Hippocampal formation (tissue), 2 donors: ENCODE measurements around the gene PPIC.
A peak's percentile ranks its signal among the peaks of the same experiment; 100 is the strongest.

Experiments used
- DNase-seq, 2 donors: peaks; one replicate each; lab custom pipeline; 2025; lab: John Stamatoyannopoulos, UW

The PPIC gene

GRCh38 chr5:123036391-123037103 lies at the start of gene PPIC:
TSS of gene PPIC (minus strand) at chr5:123036725. CDS start at chr5:123036625, 100 bp downstream.
- peak in 1 of 2 donors; percentile 43 for DNase-seq

- DNase-seq: no peak
These were observed 49.2 kb upstream of the PPIC start for GRCh38 chr5:123085638-123086286.

GRCh38 chr5:123084730-123085605 lies 48.4 kb upstream of the PPIC start:
- DNase-seq: no peak

- DNase-seq: no peak
These were observed 46.8 kb upstream of the PPIC start for GRCh38 chr5:123083298-123083697.

GRCh38 chr5:123080215-123080614 lies 43.7 kb upstream of the PPIC start:
- no peak for DNase-seq

- no peak for DNase-seq
These were observed 39.1 kb upstream of the PPIC start for GRCh38 chr5:123075521-123076163.

- DNase-seq: no peak
These were observed 31.9 kb upstream of the PPIC start for GRCh38 chr5:123068368-123068938.

- DNase-seq: no peak
These were observed 29.5 kb upstream of the PPIC start for GRCh38 chr5:123066016-123066415.

- no peak for DNase-seq
These were observed 22.9 kb upstream of the PPIC start for GRCh38 chr5:123059455-123059854.

- no peak for DNase-seq
These were observed 14.7 kb upstream of the PPIC start for GRCh38 chr5:123051206-123051605.

- DNase-seq: no peak
These were observed 11.2 kb upstream of the PPIC start for GRCh38 chr5:123047706-123048105.

GRCh38 chr5:123046222-123046621 lies 9.7 kb upstream of the PPIC start:
- no peak for DNase-seq

- DNase-seq: no peak
These were observed 8.5 kb upstream of the PPIC start for GRCh38 chr5:123044926-123045617.

GRCh38 chr5:123039673-123040072 lies 3.1 kb upstream of the PPIC start:
- no peak for DNase-seq

- no peak for DNase-seq
These were observed 536 bp upstream of the PPIC start for GRCh38 chr5:123037104-123037418.

- peak in 1 of 2 donors; percentile 16 for DNase-seq
These were observed 571 bp downstream of the PPIC start for GRCh38 chr5:123035918-123036390.

GRCh38 chr5:123035360-123035917 lies 1.1 kb downstream of the PPIC start:
- no peak for DNase-seq

- DNase-seq: no peak
These were observed 3.3 kb downstream of the PPIC start for GRCh38 chr5:123033157-123033671.

GRCh38 chr5:123028222-123028621 lies 8.3 kb downstream of the PPIC start:
- DNase-seq: no peak

- DNase-seq: no peak
These were observed 21.8 kb downstream of the PPIC start for GRCh38 chr5:123014689-123015088.

GRCh38 chr5:123012321-123012720 lies 24.2 kb downstream of the PPIC start:
- DNase-seq: no peak
